Activated T-helper 1 cell treated with anti-CD3 and anti-CD28 coated beads, Interleukin-12 subunit alpha, Interleukin-12 subunit beta, Interleukin-2, Interleukin-4 antibody, amounts not matched to agents 30 ng/mL and 10 ng/mL and 1 ng/mL, durations not matched to agents 14 hours and 24 hours and 36 hours (primary cell): ENCODE data around the gene RER1. TPM values are rescaled to one million over a fixed set of nuclear protein-coding genes. Genes with fewer than 3 reads are reported as not detected.

Experiments used
- DNase-seq: peaks from one replicate; pipeline ENCODE4 v3.0.0; 2021; ENCODE audit warnings: low spot score
- H3K27ac Mint-ChIP-seq: one replicate; pipeline ENCODE4 v1.8.0; 2021; ENCODE audit warnings: mild to moderate bottlenecking, mixed read lengths
- H3K27me3 Mint-ChIP-seq: one replicate; pipeline ENCODE4 v1.8.0; 2022; ENCODE audit warnings: mild to moderate bottlenecking, moderate library complexity, mixed read lengths; ENCODE audit not compliant: insufficient read depth
- H3K36me3 Mint-ChIP-seq: one replicate; pipeline ENCODE4 v1.8.0; 2021; ENCODE audit warnings: low read depth, mixed read lengths
- H3K4me1 Mint-ChIP-seq: one replicate; pipeline ENCODE4 v1.8.0; 2021; ENCODE audit warnings: low read depth, mixed read lengths
- H3K4me3 Mint-ChIP-seq: one replicate; pipeline ENCODE4 v1.8.0; 2021; ENCODE audit warnings: mild to moderate bottlenecking, moderate library complexity, mixed read lengths
- H3K9me3 Mint-ChIP-seq: one replicate; pipeline ENCODE4 v1.8.0; 2021; ENCODE audit warnings: mixed read lengths
- intact Hi-C: fragments of 100-400 bp; cut with micrococcal nuclease; formaldehyde crosslinking; loops from one replicate; pipeline ENCODE4 v1.15.1; 2024
- total RNA-seq: library from RNA; stranded (reverse); gene quantifications from 2 replicates; pipeline ENCODE4 v1.2.3, GENCODE V29; 2022

RER1 gene
- 161 and 177 TPM in 2 replicates for total RNA-seq

- intact Hi-C loops: loop anchor here (1.0 to 10.0 kb wide), 11 partner anchors 9 to 1511 kb away; partner anchors contain the start of genes C1orf174, FAAP20, MIB2 and PANK4
- Mint-ChIP-seq H3K4me3 (peak within 1 kb of the TSS; percentile 88), H3K4me1 (peaks cover 28% of the 10 kb centered on the region), H3K27me3 (no peaks in the 10 kb centered on the region), H3K27ac (peak within 1 kb of the TSS; percentile 82), H3K36me3 (peaks cover 17% of the 10 kb centered on the region), H3K9me3 (no peaks in the 10 kb centered on the region)
- peak; percentile 99 for DNase-seq
These were observed at the start of gene RER1, which contains the start of gene MORN1 for GRCh38 chr1:2391041-2391930. TSS of gene RER1 (plus strand) at chr1:2391841. CDS start at chr1:2395791, 3,950 bp downstream. TSS of gene MORN1 (minus strand) at chr1:2391554. CDS start at chr1:2391533, 21 bp downstream.

GRCh38 chr1:2342384-2343022, 49.1 kb upstream of the RER1 start:
- Mint-ChIP-seq H3K4me1 (no peaks in the 10 kb centered on the region), H3K27me3 (no peaks in the 10 kb centered on the region), H3K27ac (no peak overlapping the region), H3K36me3 (no peaks in the 10 kb centered on the region), H3K9me3 (no peaks in the 10 kb centered on the region), H3K4me3 (no peak overlapping the region)
- intact Hi-C loops: no loop called here
- no peak for DNase-seq

GRCh38 chr1:2343023-2343935, 48.4 kb upstream of the RER1 start:
- intact Hi-C loops: no loop called here
- no peaks in the 10 kb centered on the region for H3K36me3 Mint-ChIP-seq
- no peak for DNase-seq
- no peaks in the 10 kb centered on the region for H3K9me3 Mint-ChIP-seq
- H3K27me3 Mint-ChIP-seq: no peaks in the 10 kb centered on the region
- H3K27ac Mint-ChIP-seq: no peak overlapping the region
- H3K4me3 Mint-ChIP-seq: no peak overlapping the region
- no peaks in the 10 kb centered on the region for H3K4me1 Mint-ChIP-seq

- Mint-ChIP-seq H3K27ac (no peak overlapping the region), H3K9me3 (no peaks in the 10 kb centered on the region), H3K36me3 (no peaks in the 10 kb centered on the region), H3K4me3 (no peak overlapping the region), H3K4me1 (no peaks in the 10 kb centered on the region), H3K27me3 (no peaks in the 10 kb centered on the region)
- intact Hi-C loops: no loop called here
- DNase-seq: no peak
These were observed 47.4 kb upstream of the RER1 start for GRCh38 chr1:2344121-2344681.

- H3K36me3 Mint-ChIP-seq: no peaks in the 10 kb centered on the region
- H3K27me3 Mint-ChIP-seq: no peaks in the 10 kb centered on the region
- no peaks in the 10 kb centered on the region for H3K9me3 Mint-ChIP-seq
- DNase-seq: no peak
- no peaks in the 10 kb centered on the region for H3K4me1 Mint-ChIP-seq
- intact Hi-C loops: no loop called here
- no peak overlapping the region for H3K27ac Mint-ChIP-seq
- no peak overlapping the region for H3K4me3 Mint-ChIP-seq
These were observed 46.8 kb upstream of the RER1 start for GRCh38 chr1:2344744-2345296.

GRCh38 chr1:2345297-2346075, 46.2 kb upstream of the RER1 start:
- no peaks in the 10 kb centered on the region for H3K36me3 Mint-ChIP-seq
- H3K27ac Mint-ChIP-seq: no peak overlapping the region
- H3K27me3 Mint-ChIP-seq: no peaks in the 10 kb centered on the region
- no peaks in the 10 kb centered on the region for H3K4me1 Mint-ChIP-seq
- no peaks in the 10 kb centered on the region for H3K9me3 Mint-ChIP-seq
- no peak for DNase-seq
- no peak overlapping the region for H3K4me3 Mint-ChIP-seq
- intact Hi-C loops: no loop called here

- no peaks in the 10 kb centered on the region for H3K36me3 Mint-ChIP-seq
- H3K4me1 Mint-ChIP-seq: no peaks in the 10 kb centered on the region
- no peaks in the 10 kb centered on the region for H3K27me3 Mint-ChIP-seq
- H3K9me3 Mint-ChIP-seq: no peaks in the 10 kb centered on the region
- DNase-seq: no peak
- H3K4me3 Mint-ChIP-seq: no peak overlapping the region
- intact Hi-C loops: no loop called here
- H3K27ac Mint-ChIP-seq: no peak overlapping the region
These were observed 44.8 kb upstream of the RER1 start for GRCh38 chr1:2346691-2347408.

- Mint-ChIP-seq H3K27ac (no peak overlapping the region), H3K4me1 (no peaks in the 10 kb centered on the region), H3K27me3 (peaks cover 3% of the 10 kb centered on the region), H3K36me3 (no peaks in the 10 kb centered on the region), H3K9me3 (no peaks in the 10 kb centered on the region), H3K4me3 (no peak overlapping the region)
- intact Hi-C loops: no loop called here
- DNase-seq: no peak
These were observed 44.2 kb upstream of the RER1 start for GRCh38 chr1:2347409-2347785.

GRCh38 chr1:2347896-2348295, 43.7 kb upstream of the RER1 start:
- H3K27ac Mint-ChIP-seq: no peak overlapping the region
- no peaks in the 10 kb centered on the region for H3K4me1 Mint-ChIP-seq
- H3K4me3 Mint-ChIP-seq: no peak overlapping the region
- intact Hi-C loops: no loop called here
- DNase-seq: no peak
- no peaks in the 10 kb centered on the region for H3K36me3 Mint-ChIP-seq
- no peaks in the 10 kb centered on the region for H3K9me3 Mint-ChIP-seq
- peaks cover 3% of the 10 kb centered on the region for H3K27me3 Mint-ChIP-seq

GRCh38 chr1:2348346-2349325, 43.0 kb upstream of the RER1 start:
- H3K4me1 Mint-ChIP-seq: no peaks in the 10 kb centered on the region
- DNase-seq: no peak
- peaks cover 3% of the 10 kb centered on the region for H3K27me3 Mint-ChIP-seq
- no peaks in the 10 kb centered on the region for H3K9me3 Mint-ChIP-seq
- H3K4me3 Mint-ChIP-seq: no peak overlapping the region
- no peaks in the 10 kb centered on the region for H3K36me3 Mint-ChIP-seq
- intact Hi-C loops: no loop called here
- no peak overlapping the region for H3K27ac Mint-ChIP-seq
